Activated naive CD4-positive, alpha-beta T cell treated with Interleukin-2 at 50 U/mL for 16 hours (primary cell): ENCODE data around the gene CBLN3.

Source experiments
- DNase-seq: peaks from one replicate; pipeline ENCODE4 v3.0.0-alpha.2; 2020

Gene CBLN3

GRCh38 chr14:24422694-24423601, 6.5 kb downstream of the CBLN3 start:
- DNase-seq = no peak

DNA sequence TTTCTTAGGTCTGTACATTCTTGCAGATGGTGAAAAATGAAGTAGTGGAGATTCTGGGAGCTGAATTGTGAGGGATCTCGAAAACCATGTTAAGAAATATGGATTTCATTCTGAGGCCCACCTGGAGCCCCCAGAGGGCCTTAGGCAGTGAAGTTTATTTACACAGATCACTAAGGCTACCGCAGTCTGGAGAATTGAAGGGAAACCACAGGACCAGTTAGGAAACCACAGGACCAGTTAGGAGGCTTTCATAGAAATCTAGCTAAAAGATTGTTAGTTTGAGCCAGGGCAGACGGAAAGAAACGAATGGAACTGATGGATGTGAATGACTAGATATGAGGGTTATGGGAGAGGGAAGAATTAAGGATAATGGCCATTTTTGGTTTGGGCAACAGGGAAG, 7.2 kb downstream of the CBLN3 start:
- no peak for DNase-seq

DNA sequence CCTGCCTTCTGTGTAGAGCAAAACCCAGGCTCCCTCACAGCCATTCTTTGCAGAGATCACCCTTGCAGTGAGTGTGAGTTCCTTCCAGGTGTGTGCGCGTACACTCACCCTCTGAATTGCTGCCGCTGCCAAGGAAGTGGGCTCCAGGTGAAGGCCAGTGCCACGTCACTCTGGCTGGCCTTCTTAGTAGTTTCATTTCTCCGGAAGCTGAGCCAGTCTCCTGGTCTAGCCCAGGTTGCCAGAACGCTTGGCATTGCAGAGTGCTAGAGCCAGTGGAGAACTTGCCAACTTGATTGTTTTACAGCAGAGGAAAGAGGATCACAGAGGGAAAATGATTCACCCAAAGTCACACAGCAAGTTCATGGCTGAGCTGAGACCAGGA, 11.0 kb downstream of the CBLN3 start:
- no peak for DNase-seq

- no peak for DNase-seq
Observed at GRCh38 chr14:24417832-24418491, 11.5 kb downstream of the CBLN3 start.

- no peak for DNase-seq
Observed at GRCh38 chr14:24416932-24417619, 12.4 kb downstream of the CBLN3 start.

- no peak for DNase-seq
Observed at GRCh38 chr14:24416254-24416931, 13.1 kb downstream of the CBLN3 start.

- DNase-seq = no peak
Observed at GRCh38 chr14:24415421-24416253, 13.8 kb downstream of the CBLN3 start.

GRCh38 chr14:24414732-24415420, 14.6 kb downstream of the CBLN3 start:
- DNase-seq = no peak

- no peak for DNase-seq
Observed at GRCh38 chr14:24414077-24414476, 15.4 kb downstream of the CBLN3 start.

DNA sequence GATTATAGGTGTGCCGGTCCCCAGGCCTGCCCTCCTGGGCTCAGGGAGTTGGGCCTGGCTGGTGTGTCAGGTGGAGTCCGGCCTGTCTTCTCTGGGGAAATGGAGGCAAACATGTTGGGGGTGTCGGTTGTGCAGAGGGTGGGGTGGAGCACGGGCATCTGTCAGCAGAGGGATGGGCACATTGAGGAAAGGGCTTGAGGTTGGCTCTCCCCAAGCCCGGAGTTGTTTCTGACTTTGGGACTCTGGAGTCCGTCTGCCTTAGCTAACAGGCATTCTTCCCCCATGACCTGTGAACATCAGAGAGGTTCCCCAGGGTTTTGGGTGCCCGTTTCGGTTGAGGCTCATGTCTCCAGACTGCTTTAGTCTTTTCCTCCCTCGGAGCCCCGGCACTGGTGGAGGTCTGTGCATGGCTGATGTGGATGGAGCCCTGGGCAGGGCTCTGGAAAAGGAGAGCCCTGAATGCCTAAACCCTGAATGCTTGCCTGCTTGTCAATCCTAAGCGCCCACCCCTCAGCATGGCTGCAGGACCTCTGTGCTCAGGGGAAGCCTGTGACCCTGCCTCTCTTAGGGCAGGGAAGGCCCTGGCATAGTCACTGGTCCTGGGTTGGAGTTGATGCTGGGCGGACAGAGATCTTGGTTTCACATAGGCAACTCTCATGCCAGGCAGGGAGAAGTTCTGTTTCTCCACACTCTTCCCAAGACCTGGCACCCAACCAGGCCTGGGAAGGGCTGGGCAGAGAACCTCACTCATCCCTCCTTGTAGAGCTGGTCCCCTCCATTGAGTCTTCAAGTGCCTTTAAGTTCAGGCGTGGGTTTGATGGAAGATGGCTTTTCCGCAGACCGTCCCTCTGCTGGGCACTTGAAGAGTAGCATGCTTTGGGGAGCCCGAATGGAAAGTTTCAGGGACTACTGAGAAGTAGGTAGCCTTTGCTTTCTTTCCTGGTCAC, 17.8 kb downstream of the CBLN3 start:
- peak; percentile 22 for DNase-seq

GRCh38 chr14:24409956-24410355, 19.5 kb downstream of the CBLN3 start:
- no peak for DNase-seq

GRCh38 chr14:24409192-24409591, 20.3 kb downstream of the CBLN3 start:
- no peak for DNase-seq

DNA sequence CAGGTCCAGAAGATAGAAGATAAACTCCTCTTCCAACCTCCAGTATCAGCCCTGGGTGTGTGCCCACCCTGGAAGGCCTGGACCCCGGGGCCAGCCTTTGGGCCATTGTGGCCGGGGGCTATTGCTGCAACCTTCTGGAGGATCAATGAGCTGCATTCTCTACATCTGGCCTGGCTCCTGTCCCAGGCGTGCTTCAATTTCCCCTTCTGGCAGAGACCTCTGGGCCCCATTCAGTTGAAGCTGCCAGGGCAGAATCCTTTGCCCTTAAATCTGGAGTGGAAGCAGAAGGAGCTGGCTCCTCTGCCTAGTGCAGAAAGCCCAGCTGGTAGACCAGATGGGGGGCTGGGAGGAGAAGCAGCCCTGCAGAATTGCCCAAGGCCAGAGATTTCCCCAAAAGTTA, 20.7 kb downstream of the CBLN3 start:
- no peak for DNase-seq

- no peak for DNase-seq
Observed at GRCh38 chr14:24407608-24408325, 21.7 kb downstream of the CBLN3 start.

DNA sequence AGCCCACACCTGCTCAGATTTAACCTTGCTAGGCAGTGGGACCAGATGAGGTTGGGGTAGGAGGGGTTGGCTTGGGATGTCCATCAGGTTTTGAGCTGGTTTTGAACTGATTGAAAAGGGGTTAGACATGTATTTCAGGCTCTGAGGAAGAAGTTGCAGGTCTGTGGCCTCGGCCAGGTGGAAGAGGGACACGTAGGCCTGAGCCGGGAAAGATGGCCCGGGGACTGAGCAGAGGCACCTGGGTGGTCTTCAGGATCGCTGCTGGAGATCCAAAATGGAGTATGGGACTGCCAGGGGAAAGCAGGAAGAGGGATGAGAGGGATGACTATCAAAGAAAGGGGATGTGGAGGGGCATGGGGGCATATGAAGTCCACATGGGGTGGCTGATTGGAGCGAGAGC, 23.1 kb downstream of the CBLN3 start:
- no peak for DNase-seq

DNA sequence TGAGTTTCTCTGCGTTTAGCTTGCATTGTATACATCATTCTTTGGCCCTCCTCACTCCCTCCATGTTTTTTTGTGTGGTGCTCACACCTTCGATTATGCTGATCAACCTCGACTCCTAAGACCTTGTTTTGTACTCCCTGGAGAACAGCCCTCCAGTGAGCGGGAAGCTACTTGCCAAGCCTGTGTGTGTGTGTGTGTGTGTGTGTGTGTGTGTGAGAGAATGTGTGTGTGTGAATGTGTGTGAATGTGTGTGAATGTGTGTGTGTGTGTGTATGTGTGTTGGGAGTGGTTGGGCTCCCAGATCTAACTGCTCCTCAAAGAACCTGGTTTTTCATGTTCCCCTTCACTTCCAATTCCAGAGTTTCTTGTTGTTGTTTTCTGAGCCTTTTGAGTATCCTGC, 24.7 kb downstream of the CBLN3 start:
- no peak for DNase-seq

DNA sequence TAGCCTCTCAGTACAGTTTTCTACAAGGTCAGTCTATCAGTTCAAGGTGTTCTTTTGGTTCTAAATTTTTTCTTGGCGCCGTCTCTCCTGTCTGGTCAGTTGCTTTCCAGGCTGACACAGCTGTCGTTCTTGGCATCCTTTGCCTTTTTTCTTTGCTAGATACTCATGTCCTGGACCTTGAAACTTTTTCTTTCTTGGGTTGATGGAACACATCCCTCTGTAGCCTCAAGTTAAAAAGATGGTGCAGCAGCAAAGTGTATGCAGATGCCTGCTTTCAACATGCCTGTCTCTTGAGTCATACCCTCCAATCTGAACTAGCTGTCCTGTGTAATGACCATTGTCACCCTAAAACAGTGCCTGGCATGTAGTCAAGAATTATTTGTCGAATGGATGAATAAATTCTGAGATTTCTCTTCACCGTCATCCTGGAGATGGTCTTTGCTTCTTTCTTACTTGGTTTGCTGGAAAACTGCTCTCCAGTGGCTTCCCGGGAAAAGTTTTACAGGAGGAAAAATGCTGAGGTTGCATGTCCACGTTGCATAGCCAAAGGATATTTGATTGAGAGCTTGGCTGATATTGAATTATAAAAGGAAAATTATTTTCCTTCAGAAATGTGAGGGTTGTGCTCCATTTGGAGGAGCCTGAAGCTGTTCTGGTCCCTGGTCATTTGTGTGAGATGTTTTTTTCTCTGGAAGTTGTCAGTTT, 26.0 kb downstream of the CBLN3 start:
- DNase-seq = no peak

- DNase-seq = no peak
Observed at GRCh38 chr14:24401810-24402702, 27.4 kb downstream of the CBLN3 start.
